ENCODE data around the gene DGKI. TPM values are rescaled to one million over a fixed set of nuclear protein-coding genes. Genes with fewer than 3 reads are reported as not detected.

DGKI gene
- total RNA-seq, 6 experiments from 2014 or later: 1.2 to 2.2 (median 1.6) TPM

DNA sequence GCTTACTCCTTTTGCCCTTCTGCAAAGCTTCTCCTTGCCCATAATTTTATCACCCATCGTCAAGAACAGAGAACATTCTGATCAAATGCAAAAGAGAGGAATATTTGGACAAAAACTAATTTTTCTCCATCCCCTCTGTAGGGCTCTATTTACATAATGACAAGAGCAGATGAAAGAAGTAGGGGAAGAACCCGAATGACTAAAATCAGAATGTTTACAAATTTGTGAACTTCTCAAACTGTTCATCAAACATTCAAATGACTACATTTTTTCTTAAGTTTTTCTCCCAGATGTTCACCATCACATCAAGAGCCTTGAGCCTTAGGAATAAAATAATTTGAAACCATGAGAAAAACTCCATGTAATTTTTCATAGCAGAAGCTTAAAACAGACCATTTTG lies 119.4 kb downstream of the DGKI start:
- H3K27ac Mint-ChIP-seq: no peak overlapping the region
- H3K36me3 Mint-ChIP-seq (ENCODE audit: low read depth): no peaks in the 10 kb centered on the region
- H3K4me3 Mint-ChIP-seq: no peak overlapping the region

DNA sequence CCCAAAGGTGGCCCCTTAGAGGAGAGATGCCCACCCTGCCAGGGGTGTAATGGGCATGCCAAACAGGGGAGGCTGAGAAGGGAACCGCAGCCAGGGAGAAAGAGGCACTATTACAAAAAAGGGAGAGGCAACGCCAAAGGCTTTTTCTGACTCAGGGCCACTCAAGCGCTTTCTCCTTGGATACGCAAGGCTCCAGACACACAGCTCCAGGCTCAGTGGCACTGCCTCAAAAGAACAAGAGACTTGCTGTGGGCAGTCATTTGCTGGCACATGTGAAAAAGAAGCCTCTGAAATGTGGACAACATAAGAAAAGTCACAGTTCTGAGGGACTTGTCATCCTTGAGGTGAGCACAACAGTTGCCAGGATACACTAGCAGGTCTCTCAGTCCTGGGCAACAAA lies 128.4 kb downstream of the DGKI start:
- no peaks in the 10 kb centered on the region; the same call in 1 of the 2 replicates for H3K27me3 Mint-ChIP-seq (ENCODE audit: insufficient read depth)
- no peak overlapping the region for H3K4me3 Mint-ChIP-seq
- no peaks in the 10 kb centered on the region for H3K9me3 Mint-ChIP-seq
- TF ChIP-seq, protein P1, sequence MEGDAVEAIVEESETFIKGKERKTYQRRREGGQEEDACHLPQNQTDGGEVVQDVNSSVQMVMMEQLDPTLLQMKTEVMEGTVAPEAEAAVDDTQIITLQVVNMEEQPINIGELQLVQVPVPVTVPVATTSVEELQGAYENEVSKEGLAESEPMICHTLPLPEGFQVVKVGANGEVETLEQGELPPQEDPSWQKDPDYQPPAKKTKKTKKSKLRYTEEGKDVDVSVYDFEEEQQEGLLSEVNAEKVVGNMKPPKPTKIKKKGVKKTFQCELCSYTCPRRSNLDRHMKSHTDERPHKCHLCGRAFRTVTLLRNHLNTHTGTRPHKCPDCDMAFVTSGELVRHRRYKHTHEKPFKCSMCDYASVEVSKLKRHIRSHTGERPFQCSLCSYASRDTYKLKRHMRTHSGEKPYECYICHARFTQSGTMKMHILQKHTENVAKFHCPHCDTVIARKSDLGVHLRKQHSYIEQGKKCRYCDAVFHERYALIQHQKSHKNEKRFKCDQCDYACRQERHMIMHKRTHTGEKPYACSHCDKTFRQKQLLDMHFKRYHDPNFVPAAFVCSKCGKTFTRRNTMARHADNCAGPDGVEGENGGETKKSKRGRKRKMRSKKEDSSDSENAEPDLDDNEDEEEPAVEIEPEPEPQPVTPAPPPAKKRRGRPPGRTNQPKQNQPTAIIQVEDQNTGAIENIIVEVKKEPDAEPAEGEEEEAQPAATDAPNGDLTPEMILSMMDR (IDR thresholded peaks at IDR 0.05): no peak
- no peak overlapping the region for H3K27ac Mint-ChIP-seq
- H3K4me1 Mint-ChIP-seq (ENCODE audit: low read depth): peaks cover 30% of the 10 kb centered on the region
- no peak for DNase-seq
- no peaks in the 10 kb centered on the region for H3K36me3 Mint-ChIP-seq (ENCODE audit: low read depth)

More for the DNA sequence above, 119.4 kb downstream of the DGKI start:
- Mint-ChIP-seq H3K27me3 (ENCODE audit: insufficient read depth) (no peaks in the 10 kb centered on the region), H3K4me1 (ENCODE audit: low read depth) (peaks cover 14% of the 10 kb centered on the region), H3K9me3 (no peaks in the 10 kb centered on the region)
- no peak for DNase-seq
- TF ChIP-seq, protein P1 (IDR thresholded peaks at IDR 0.05): no peak

DNA sequence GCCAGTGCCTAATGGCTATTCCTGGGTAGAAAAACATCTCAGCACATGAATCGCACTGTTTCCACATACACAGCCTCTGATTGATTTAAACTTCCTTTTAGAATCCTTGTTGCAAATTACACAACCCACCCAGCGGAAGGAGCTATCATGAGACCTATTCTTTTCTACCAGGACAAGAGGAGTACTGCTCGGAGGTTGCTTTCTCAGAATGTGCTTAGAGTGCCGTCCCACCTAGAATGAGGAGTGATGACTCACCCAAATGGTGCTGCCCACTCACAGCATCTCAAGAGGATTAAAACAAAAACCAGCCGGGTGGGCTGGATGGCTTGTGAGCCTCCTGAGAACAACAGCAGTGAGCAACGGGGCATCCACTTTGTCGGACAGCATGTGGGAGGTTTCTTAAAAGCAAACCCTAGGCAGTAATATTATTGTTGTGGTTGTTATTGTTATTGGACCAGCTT lies 128.9 kb downstream of the DGKI start:
- H3K4me1 Mint-ChIP-seq (ENCODE audit: low read depth): peaks cover 30% of the 10 kb centered on the region
- H3K27ac Mint-ChIP-seq: no peak overlapping the region
- no peaks in the 10 kb centered on the region for H3K9me3 Mint-ChIP-seq
- TF ChIP-seq, protein P1 (IDR thresholded peaks at IDR 0.05): no peak
- no peaks in the 10 kb centered on the region; the same call in 1 of the 2 replicates for H3K27me3 Mint-ChIP-seq (ENCODE audit: insufficient read depth)
- DNase-seq: no peak
- H3K4me3 Mint-ChIP-seq: no peak overlapping the region
- no peaks in the 10 kb centered on the region for H3K36me3 Mint-ChIP-seq (ENCODE audit: low read depth)

DNA sequence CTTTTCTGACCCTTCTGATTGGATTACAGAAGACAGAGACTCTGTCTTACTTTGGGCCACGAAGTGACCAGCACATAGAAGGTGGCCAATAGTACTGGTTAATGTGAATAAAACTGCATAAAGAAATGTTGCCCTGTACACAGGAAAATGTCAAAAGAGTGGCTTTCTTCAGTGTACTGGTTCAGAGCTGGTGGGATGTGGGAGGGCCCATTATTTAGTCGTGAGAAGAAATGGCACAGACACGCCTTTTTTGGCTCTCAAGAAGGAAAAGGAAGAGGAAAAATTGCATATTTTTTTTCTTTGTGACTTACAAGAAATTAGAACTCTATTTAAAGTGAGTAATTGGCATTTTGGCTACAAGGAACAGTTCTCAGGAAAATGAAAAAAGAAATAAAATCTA lies 129.7 kb downstream of the DGKI start:
- Mint-ChIP-seq H3K9me3 (no peaks in the 10 kb centered on the region), H3K27ac (no peak overlapping the region), H3K27me3 (ENCODE audit: insufficient read depth) (no peaks in the 10 kb centered on the region; the same call in 1 of the 2 replicates), H3K4me3 (no peak overlapping the region), H3K36me3 (ENCODE audit: low read depth) (no peaks in the 10 kb centered on the region), H3K4me1 (ENCODE audit: low read depth) (peaks cover 30% of the 10 kb centered on the region)
- TF ChIP-seq, protein P1 (IDR thresholded peaks at IDR 0.05): no peak
- no peak for DNase-seq

DNA sequence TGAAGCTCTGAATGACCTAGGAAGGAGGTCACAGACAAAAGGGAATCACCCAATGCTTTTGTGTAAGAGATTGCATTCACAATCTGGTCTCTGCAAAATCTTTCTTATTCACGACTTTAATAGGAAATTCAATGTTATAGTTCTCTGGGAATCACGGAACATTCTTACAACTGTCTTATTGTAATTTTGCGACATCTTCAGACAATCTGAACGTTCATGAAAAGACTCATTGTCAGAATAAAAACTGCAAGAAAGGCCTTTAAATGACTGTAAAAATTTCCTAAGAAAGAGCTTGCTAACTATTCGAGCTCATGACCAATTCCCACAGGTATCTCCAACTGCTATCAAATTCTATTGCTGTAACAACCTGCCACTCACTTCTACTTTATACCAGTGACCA lies 130.7 kb downstream of the DGKI start:
- no peak overlapping the region for H3K4me3 Mint-ChIP-seq
- no peaks in the 10 kb centered on the region for H3K36me3 Mint-ChIP-seq (ENCODE audit: low read depth)
- no peak for DNase-seq
- TF ChIP-seq, protein P1 (IDR thresholded peaks at IDR 0.05): no peak
- no peak overlapping the region for H3K27ac Mint-ChIP-seq
- H3K27me3 Mint-ChIP-seq (ENCODE audit: insufficient read depth): no peaks in the 10 kb centered on the region; the same call in 1 of the 2 replicates
- H3K9me3 Mint-ChIP-seq: no peaks in the 10 kb centered on the region
- H3K4me1 Mint-ChIP-seq (ENCODE audit: low read depth): peaks cover 30% of the 10 kb centered on the region

DNA sequence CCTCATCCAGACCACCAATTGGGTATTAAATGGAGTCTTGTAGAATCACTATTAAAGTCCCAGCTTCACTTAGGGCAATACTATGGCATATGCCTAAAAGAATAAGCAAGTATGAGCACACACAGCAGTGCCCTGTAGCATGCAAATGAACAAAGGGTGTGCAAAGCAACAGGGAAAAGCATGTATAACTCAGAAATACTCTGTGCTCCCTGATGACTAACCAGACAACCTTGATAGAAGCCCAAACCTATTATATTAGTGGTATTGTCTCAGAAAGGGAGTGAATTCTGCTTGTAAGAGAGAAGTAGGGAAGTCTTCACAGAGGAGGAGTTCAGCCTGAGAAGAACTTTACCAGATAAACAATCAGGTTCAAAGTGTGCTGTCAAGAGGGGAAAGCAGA lies 131.2 kb downstream of the DGKI start:
- H3K4me1 Mint-ChIP-seq (ENCODE audit: low read depth): peaks cover 30% of the 10 kb centered on the region
- DNase-seq: peak; percentile 27
- no peaks in the 10 kb centered on the region for H3K9me3 Mint-ChIP-seq
- H3K27me3 Mint-ChIP-seq (ENCODE audit: insufficient read depth): no peaks in the 10 kb centered on the region; the same call in 1 of the 2 replicates
- H3K27ac Mint-ChIP-seq: no peak overlapping the region; the same call in 1 of the 2 replicates
- TF ChIP-seq, protein P1 (IDR thresholded peaks at IDR 0.05): no peak
- no peaks in the 10 kb centered on the region for H3K36me3 Mint-ChIP-seq (ENCODE audit: low read depth)
- no peak overlapping the region for H3K4me3 Mint-ChIP-seq

All from HFFc6 (cell line).